Kidney (tissue), 14 donors: ENCODE data around the gene ADCY2. TPM values are rescaled to one million over a fixed set of nuclear protein-coding genes. Genes with fewer than 3 reads are reported as not detected.

Experiments
- DNase-seq, 5 donors: peaks; one replicate each; pipeline ENCODE4 v3.0.0-alpha.2; 2013 to 2020
- FAIRE-seq: peaks from 2 replicates; lab custom pipeline; 2012; peaks lifted over from hg19 to GRCh38; lab: Jason Lieb, UNC
- H3K27ac ChIP-seq, 2 donors: one replicate each; pipeline ENCODE4 v1.7.0; 2013; ENCODE audit warnings: low read depth in 2 of 2, low read length in 2 of 2, inconsistent platforms in 1 of 2
- H3K27me3 ChIP-seq: one replicate; pipeline ENCODE4 v1.7.1; 2013; ENCODE audit warnings: low read length, inconsistent platforms; ENCODE audit not compliant: control insufficient read depth, insufficient read depth
- H3K36me3 ChIP-seq, 3 donors: one replicate each; pipeline versions ENCODE4 v1.7.0 to v1.7.1; 2013; ENCODE audit warnings: low read length in 3 of 3, control low read depth in 1 of 3, inconsistent platforms in 1 of 3; ENCODE audit not compliant: insufficient read depth in 3 of 3, control insufficient read depth in 2 of 3
- H3K4me1 ChIP-seq, 3 donors: one replicate each; pipeline versions ENCODE4 v1.7.0 to v1.7.1; 2013; ENCODE audit warnings: low read length in 3 of 3, inconsistent platforms in 1 of 3, low read depth in 1 of 3; ENCODE audit not compliant: control insufficient read depth in 2 of 3, insufficient read depth in 2 of 3
- H3K4me3 ChIP-seq, 3 donors: one replicate each; pipeline versions ENCODE4 v1.7.0 to v1.8.1; 2013; ENCODE audit warnings: low read length in 3 of 3, control low read depth in 1 of 3, inconsistent platforms in 1 of 3
- H3K9ac ChIP-seq, 3 donors: one replicate each; pipeline versions ENCODE4 v1.7.0 to v1.7.1; 2013; ENCODE audit warnings: low read length in 3 of 3, control low read depth in 1 of 3, inconsistent platforms in 1 of 3
- H3K9me3 ChIP-seq, 3 donors: one replicate each; pipeline versions ENCODE4 v1.7.0 to v1.7.1; 2013; ENCODE audit warnings: low read length in 3 of 3, control low read depth in 1 of 3, inconsistent platforms in 1 of 3; ENCODE audit not compliant: control insufficient read depth in 2 of 3, insufficient read depth in 1 of 3
- CTCF ChIP-seq: IDR thresholded peaks from 3 replicates; pipeline ENCODE4 v1.5.1; 2012; ENCODE audit warnings: mild to moderate bottlenecking, moderate library complexity, borderline replicate concordance; ENCODE audit not compliant: insufficient read depth; ENCODE audit errors: extremely low read depth
- intact Hi-C: fragments of 100-400 bp; cut with DNase I; formaldehyde crosslinking; loops from one replicate; pipeline ENCODE4 v1.11.1; 2022
- polyA plus RNA-seq: library from polyadenylated mRNA; stranded (reverse); fragments of 350-450 nt; fragmentation: Illumina TruSeq; extraction: RNeasy Lipid Tissue Mini Kit (QIAGEN cat#74804); gene quantifications from one replicate; pipeline ENCODE4 v1.2.3, GENCODE V29; 2014; ENCODE audit warnings: low read depth, low replicate concordance; ENCODE audit not compliant: insufficient read depth
- total RNA-seq: library from RNA; stranded (reverse); fragmentation: NEBNext Ultra II Directional; extraction: Animal tissue kit (Norgen Biotek cat#: 25700); gene quantifications from one replicate; pipeline ENCODE4 v1.2.1, GENCODE V29; 2021
- donor health status: control.
- donor health status: control.
- donor health status: control.
- donor health status: control.
- donor health status: control.
- donor health status: DM: yes; HTN: yes; CAD: no.
- donor health status: Normal renal cell carcinoma (clear cell type).

Gene ADCY2
- total and polyA plus RNA-seq, 2 donors from 2014 or later, result 0.17 to 2.2 TPM

GRCh38 chr5:7391814-7392692 lies 3.9 kb upstream of the ADCY2 start:
- Histone ChIP-seq H3K36me3 (no peaks in the 10 kb centered on the region), H3K9me3 (no peaks in the 10 kb centered on the region), H3K4me3 (no peak overlapping the region), H3K27ac (no peak overlapping the region), H3K27me3 (peaks cover under 1% of the 10 kb centered on the region), H3K4me1 (peaks cover 0 to 3% (median 0%) of the 10 kb centered on the region in 3 donors), H3K9ac (no peak overlapping the region)
- intact Hi-C loops, result no loop called here
- DNase-seq (peak in 3 of 5 donors; percentile 46 to 76 (median 66)), FAIRE-seq (no peak)
- peak; percentile 50 for TF ChIP-seq CTCF

- no peak overlapping the region for H3K27ac ChIP-seq
- no peak for TF ChIP-seq CTCF
- peaks cover 0 to 3% (median 0%) of the 10 kb centered on the region in 3 donors for H3K4me1 ChIP-seq
- H3K27me3 ChIP-seq, result peaks cover 5% of the 10 kb centered on the region
- DNase-seq (no peak), FAIRE-seq (no peak)
- no peaks in the 10 kb centered on the region for H3K9me3 ChIP-seq
- no peak overlapping the region for H3K9ac ChIP-seq
- H3K4me3 ChIP-seq, result no peak overlapping the region
- H3K36me3 ChIP-seq, result no peaks in the 10 kb centered on the region
- intact Hi-C loops, result no loop called here
Observed at GRCh38 chr5:7392693-7393024, 3.3 kb upstream of the ADCY2 start.

GRCh38 chr5:7393921-7394799 lies 1.8 kb upstream of the ADCY2 start:
- Histone ChIP-seq H3K4me1 (peaks cover 0 to 3% (median 0%) of the 10 kb centered on the region in 3 donors), H3K9ac (no peak overlapping the region), H3K36me3 (no peaks in the 10 kb centered on the region), H3K4me3 (no peak overlapping the region), H3K9me3 (no peaks in the 10 kb centered on the region), H3K27me3 (peaks cover 10% of the 10 kb centered on the region), H3K27ac (no peak overlapping the region)
- no peak for TF ChIP-seq CTCF
- DNase-seq (peak in 1 of 5 donors; percentile 53), FAIRE-seq (no peak)
- intact Hi-C loops, result no loop called here
